Glutamatergic neuron (in vitro differentiated cells): ENCODE measurements around the gene S100A14. TPM values are rescaled to one million over a fixed set of nuclear protein-coding genes. Genes with fewer than 3 reads are reported as not detected.
A peak's percentile ranks its signal among the peaks of the same experiment; 100 is the strongest.
"Not testable (repeated sequence)": the region's sequence is repeated elsewhere in the genome, so short reads cannot be mapped to it uniquely, and the experiment has no call there.

Experiments used
- DNase-seq: peaks from one replicate; pipeline ENCODE4 v3.0.0; 2022
- H3K27ac Mint-ChIP-seq: one replicate; pipeline ENCODE4 v1.8.0; 2020; ENCODE audit warnings: mild to moderate bottlenecking, mixed read lengths, inconsistent platforms; ENCODE audit not compliant: unreplicated experiment
- H3K27me3 Mint-ChIP-seq: one replicate; pipeline ENCODE4 v1.8.0; 2020; ENCODE audit warnings: mild to moderate bottlenecking, moderate library complexity, mixed read lengths, inconsistent platforms; ENCODE audit not compliant: unreplicated experiment
- H3K36me3 Mint-ChIP-seq: one replicate; pipeline ENCODE4 v1.8.0; 2020; ENCODE audit warnings: mild to moderate bottlenecking, mixed read lengths, inconsistent platforms; ENCODE audit not compliant: unreplicated experiment
- H3K4me1 Mint-ChIP-seq: one replicate; pipeline ENCODE4 v1.8.0; 2020; ENCODE audit warnings: mild to moderate bottlenecking, low read depth, mixed read lengths, inconsistent platforms; ENCODE audit not compliant: unreplicated experiment
- H3K4me3 Mint-ChIP-seq: one replicate; pipeline ENCODE4 v1.8.0; 2020; ENCODE audit warnings: mild to moderate bottlenecking, mixed read lengths, inconsistent platforms; ENCODE audit not compliant: unreplicated experiment
- H3K9me3 Mint-ChIP-seq: one replicate; pipeline ENCODE4 v1.8.0; 2020; ENCODE audit warnings: mild to moderate bottlenecking, moderate library complexity, mixed read lengths, inconsistent platforms; ENCODE audit not compliant: unreplicated experiment
- CTCF ChIP-seq: fragments of 200-600 bp; sonication (generic); IDR thresholded peaks from one replicate; pipeline ENCODE4 v1.5.0; 2021; ENCODE audit not compliant: partially characterized antibody, unreplicated experiment
- total RNA-seq: library from RNA; stranded (reverse); fragmentation: NEBNext Ultra II Directional; extraction: Animal tissue kit (Norgen Biotek cat#: 25700); gene quantifications from one replicate; pipeline ENCODE4 v1.2.1, GENCODE V29; 2021; ENCODE audit not compliant: unreplicated experiment

Gene S100A14
- total RNA-seq, 1 donor from 2014 or later, result not detected

DNA sequence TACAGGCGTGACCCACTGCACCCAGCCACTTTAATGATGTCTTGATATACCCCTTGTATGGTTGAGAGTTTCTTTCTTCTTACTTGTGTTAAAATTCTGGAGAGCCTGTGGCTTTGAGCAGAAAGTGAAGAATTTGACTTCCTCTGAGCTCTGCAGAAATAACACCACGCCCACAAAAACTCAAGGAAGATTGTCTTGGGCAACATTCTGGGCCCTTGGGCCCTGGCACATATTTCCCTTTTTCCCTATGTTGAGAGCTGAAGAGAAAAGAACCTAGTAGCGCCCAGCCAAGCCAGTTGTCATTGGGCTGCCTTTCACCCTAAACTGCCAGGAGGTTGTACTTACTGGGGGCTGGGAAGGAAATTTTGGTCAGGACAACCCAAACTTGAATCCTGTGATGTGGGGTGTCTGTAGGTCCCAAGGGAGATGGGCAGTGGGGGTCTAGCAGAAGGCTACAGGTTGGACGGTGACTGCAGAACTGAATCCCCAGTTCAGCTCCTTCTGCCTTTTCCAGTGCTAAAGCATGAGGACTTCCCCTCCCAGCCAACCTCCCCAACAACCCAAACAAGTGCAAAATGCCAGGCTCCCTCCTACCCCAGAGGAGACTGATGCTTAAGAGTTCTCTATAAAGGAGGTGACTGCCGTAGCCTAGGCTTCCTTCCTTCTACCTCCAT is 30.7 kb upstream of the S100A14 start:
- no peak for DNase-seq
- TF ChIP-seq CTCF, result no peak
- peaks cover 9% of the 10 kb centered on the region for H3K27me3 Mint-ChIP-seq
- H3K36me3 Mint-ChIP-seq, result peaks cover 4% of the 10 kb centered on the region
- peaks cover 11% of the 10 kb centered on the region for H3K9me3 Mint-ChIP-seq
- H3K4me3 Mint-ChIP-seq, result no peak overlapping the region
- H3K4me1 Mint-ChIP-seq, result peaks cover 2% of the 10 kb centered on the region
- H3K27ac Mint-ChIP-seq, result peak overlapping the region; percentile 52

- no peak for DNase-seq
- H3K4me3 Mint-ChIP-seq, result no peak overlapping the region
- H3K27me3 Mint-ChIP-seq, result peaks cover 4% of the 10 kb centered on the region
- H3K9me3 Mint-ChIP-seq, result peaks cover 11% of the 10 kb centered on the region
- no peak for TF ChIP-seq CTCF
- H3K27ac Mint-ChIP-seq, result no peak overlapping the region
- H3K36me3 Mint-ChIP-seq, result peaks cover 4% of the 10 kb centered on the region
- peaks cover 2% of the 10 kb centered on the region for H3K4me1 Mint-ChIP-seq
Observed at GRCh38 chr1:153643816-153644215, 27.7 kb upstream of the S100A14 start.

DNA sequence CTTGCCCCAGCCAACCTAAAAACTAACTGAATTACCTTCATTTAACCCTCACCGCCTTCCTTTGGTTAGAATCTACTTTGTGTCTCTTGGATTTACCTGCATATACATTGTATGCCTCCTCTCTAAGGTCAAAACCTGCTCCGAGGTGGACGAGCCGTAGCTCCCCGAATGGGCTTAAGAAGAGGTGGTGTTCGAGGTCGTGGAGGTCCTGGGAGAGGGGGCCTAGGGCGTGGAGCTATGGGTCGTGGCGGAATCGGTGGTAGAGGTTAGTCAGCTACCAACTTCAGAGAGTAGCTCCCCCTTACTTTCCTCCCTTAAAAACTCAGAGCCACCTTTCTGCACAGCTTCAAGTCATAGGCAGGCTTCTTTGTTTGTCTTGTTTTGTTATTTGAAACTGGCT is 27.0 kb upstream of the S100A14 start:
- Mint-ChIP-seq H3K27me3 (peaks cover 4% of the 10 kb centered on the region), H3K4me3 (no peak overlapping the region), H3K27ac (peak overlapping the region; percentile 21), H3K4me1 (peaks cover 2% of the 10 kb centered on the region), H3K36me3 (peaks cover 4% of the 10 kb centered on the region), H3K9me3 (peaks cover 10% of the 10 kb centered on the region)
- no peak for DNase-seq
- TF ChIP-seq CTCF, result no peak

DNA sequence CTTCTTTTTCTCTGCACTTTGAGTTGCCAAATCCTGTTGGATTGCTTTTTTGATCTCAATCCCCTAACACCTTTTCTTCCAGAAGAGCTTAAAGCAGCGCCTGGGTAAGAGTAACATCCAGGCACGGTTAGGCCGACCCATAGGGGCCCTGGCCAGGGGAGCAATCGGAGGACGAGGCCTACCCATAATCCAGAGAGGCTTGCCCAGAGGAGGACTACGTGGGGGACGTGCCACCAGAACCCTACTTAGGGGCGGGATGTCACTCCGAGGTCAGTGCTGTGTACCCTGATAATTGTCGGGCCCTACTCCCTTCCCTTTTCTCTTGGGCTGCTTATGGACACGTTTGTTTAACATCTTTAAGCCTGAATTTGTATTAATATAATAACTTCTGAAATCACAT is 26.0 kb upstream of the S100A14 start:
- no peak for DNase-seq
- peaks cover 4% of the 10 kb centered on the region for H3K4me1 Mint-ChIP-seq
- peaks cover 5% of the 10 kb centered on the region for H3K36me3 Mint-ChIP-seq
- H3K4me3 Mint-ChIP-seq, result no peak overlapping the region
- H3K9me3 Mint-ChIP-seq, result peaks cover 6% of the 10 kb centered on the region
- TF ChIP-seq CTCF, result no peak
- H3K27me3 Mint-ChIP-seq, result peaks cover 4% of the 10 kb centered on the region
- H3K27ac Mint-ChIP-seq, result no peak overlapping the region

- no peak for TF ChIP-seq CTCF
- H3K4me3 Mint-ChIP-seq, result no peak overlapping the region
- H3K27ac Mint-ChIP-seq, result no peak overlapping the region
- peaks cover 8% of the 10 kb centered on the region for H3K4me1 Mint-ChIP-seq
- H3K9me3 Mint-ChIP-seq, result no peaks in the 10 kb centered on the region
- peaks cover 9% of the 10 kb centered on the region for H3K36me3 Mint-ChIP-seq
- peaks cover 2% of the 10 kb centered on the region for H3K27me3 Mint-ChIP-seq
- no peak for DNase-seq
Observed at GRCh38 chr1:153640861-153641260, 24.7 kb upstream of the S100A14 start.

DNA sequence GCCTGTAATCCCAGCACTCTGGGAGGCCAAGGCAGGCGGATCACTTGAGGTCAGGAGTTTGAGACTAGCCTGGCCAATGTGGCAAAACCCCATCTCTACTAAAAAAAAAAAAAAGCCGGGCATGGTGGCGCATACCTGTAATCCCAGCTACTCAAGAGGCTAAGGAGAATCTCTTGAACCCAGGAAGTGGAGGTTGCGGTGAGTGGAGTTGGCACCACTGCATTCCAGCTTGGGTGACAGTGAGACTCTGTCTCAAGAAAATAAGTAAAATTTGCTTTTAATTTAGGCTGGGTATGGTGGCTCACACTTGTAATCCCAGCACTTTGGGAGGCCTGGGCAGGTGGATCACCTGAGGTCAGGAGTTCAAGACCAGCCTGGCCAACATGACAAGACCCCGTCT is 24.1 kb upstream of the S100A14 start:
- H3K27ac Mint-ChIP-seq, H3K4me3 Mint-ChIP-seq, H3K4me1 Mint-ChIP-seq, H3K36me3 Mint-ChIP-seq, DNase-seq, H3K27me3 Mint-ChIP-seq, H3K9me3 Mint-ChIP-seq: not testable (repeated sequence)
